ENCODE measurements around the gene TTC21B. TPM values are rescaled to one million over a fixed set of nuclear protein-coding genes. Genes with fewer than 3 reads are reported as not detected.

Gene TTC21B
- total RNA-seq (2013), result 14.1 TPM
- 1 to 10 TPM; 3.1 to 6.7 (median 3.8) TPM for polyA plus RNA-seq
- 5.0 and 7.9 TPM in 2 replicates for polyA minus RNA-seq
- total RNA-seq, result 12.0 to 56.6 (median 34.9) reads per million in 11 experiments

- H3K4me3 Mint-ChIP-seq, result no peak within 1 kb of the TSS
These were observed at the start of gene TTC21B for GRCh38 chr2:165953655-165954606. TTC21B (minus strand) TSS chr2:165953776; CDS start chr2:165953705, 71 bp downstream.

GRCh38 chr2:166000401-166000800 lies 46.8 kb upstream of the TTC21B start:
- no CpG with 5 or more reads among the region's 2 CpGs for WGBS (ENCODE audit: insufficient coverage)

More at GRCh38 chr2:165953655-165954606, at the start of gene TTC21B:
- peaks cover 11% of the 10 kb centered on the region for H3K4me1 Mint-ChIP-seq
- intact Hi-C loops (cut with micrococcal nuclease), result loop anchor here (2.0 to 10.0 kb wide), 2 partner anchors 151 to 175 kb away; partner anchors contain the start of gene SCN1A (in 1 of the 2)
- peaks cover 0 to 2% of the 10 kb centered on the region in 2 donors for H3K9me3 ChIP-seq (replicated peaks in 1 of 2; ENCODE audit: control insufficient read depth in 1 of 2, insufficient read depth in 1 of 2, low read length in 2 of 2)
- no peak within 1 kb of the TSS for H3K27ac Mint-ChIP-seq
- peak; percentile 83 to 89 (median 84) for DNase-seq
- H3K4me3 ChIP-seq (replicated peaks in 1 of 3; ENCODE audit: low read depth in 2 of 3, low read length in 3 of 3), result peak within 1 kb of the TSS; percentile 73 to 85 (median 76)
- peak within 1 kb of the TSS; percentile 94 for H2AFZ ChIP-seq (ENCODE audit: insufficient read depth, low read depth, low read length, poor library complexity, severe bottlenecking)
- peaks cover 0 to 5% (median 2%) of the 10 kb centered on the region in 3 donors for H3K27me3 Mint-ChIP-seq (ENCODE audit: low read depth in 3 of 3)
- H3K27me3 ChIP-seq (ENCODE audit: control insufficient read depth in 2 of 2, insufficient read depth in 2 of 2, low read length in 2 of 2), result no peaks in the 10 kb centered on the region
- H3K27ac ChIP-seq (ENCODE audit: low read depth in 1 of 2, low read length in 2 of 2), result peak within 1 kb of the TSS; percentile 75 to 83
- peaks cover 0 to 6% of the 10 kb centered on the region in 2 donors for H3K36me3 ChIP-seq (replicated peaks in 1 of 2; ENCODE audit: control insufficient read depth in 1 of 2, insufficient read depth in 2 of 2, low read length in 2 of 2)
- peaks cover 0 to 5% of the 10 kb centered on the region in 2 donors for H3K36me3 Mint-ChIP-seq
- peak within 1 kb of the TSS; percentile 74 for H3K9ac ChIP-seq (ENCODE audit: insufficient read depth, low read length, poor library complexity, severe bottlenecking)
- WGBS (ENCODE audit: insufficient coverage), result under 1% methylated on average over 49 of the region's 55 CpGs
- peak within 1 kb of the TSS; percentile 89 for H3K4me2 ChIP-seq (replicated peaks; ENCODE audit: extremely low read depth, low read length, poor library complexity, severe bottlenecking)
- no peaks in the 10 kb centered on the region for H4K20me1 ChIP-seq (ENCODE audit: insufficient read depth, low read length)
- H3K4me1 ChIP-seq (ENCODE audit: control insufficient read depth in 1 of 2, insufficient read depth in 2 of 2, low read length in 2 of 2), result peaks cover 20 to 28% of the 10 kb centered on the region in 2 donors
- peaks cover 24% of the 10 kb centered on the region for H3K79me2 ChIP-seq (ENCODE audit: insufficient read depth, low read length)
- TF ChIP-seq, protein P1, sequence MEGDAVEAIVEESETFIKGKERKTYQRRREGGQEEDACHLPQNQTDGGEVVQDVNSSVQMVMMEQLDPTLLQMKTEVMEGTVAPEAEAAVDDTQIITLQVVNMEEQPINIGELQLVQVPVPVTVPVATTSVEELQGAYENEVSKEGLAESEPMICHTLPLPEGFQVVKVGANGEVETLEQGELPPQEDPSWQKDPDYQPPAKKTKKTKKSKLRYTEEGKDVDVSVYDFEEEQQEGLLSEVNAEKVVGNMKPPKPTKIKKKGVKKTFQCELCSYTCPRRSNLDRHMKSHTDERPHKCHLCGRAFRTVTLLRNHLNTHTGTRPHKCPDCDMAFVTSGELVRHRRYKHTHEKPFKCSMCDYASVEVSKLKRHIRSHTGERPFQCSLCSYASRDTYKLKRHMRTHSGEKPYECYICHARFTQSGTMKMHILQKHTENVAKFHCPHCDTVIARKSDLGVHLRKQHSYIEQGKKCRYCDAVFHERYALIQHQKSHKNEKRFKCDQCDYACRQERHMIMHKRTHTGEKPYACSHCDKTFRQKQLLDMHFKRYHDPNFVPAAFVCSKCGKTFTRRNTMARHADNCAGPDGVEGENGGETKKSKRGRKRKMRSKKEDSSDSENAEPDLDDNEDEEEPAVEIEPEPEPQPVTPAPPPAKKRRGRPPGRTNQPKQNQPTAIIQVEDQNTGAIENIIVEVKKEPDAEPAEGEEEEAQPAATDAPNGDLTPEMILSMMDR (IDR thresholded peaks at IDR 0.05), result peak; percentile 94
- H3K9me3 Mint-ChIP-seq, result peaks cover 0 to 3% (median 0%) of the 10 kb centered on the region in 7 donors

More at GRCh38 chr2:166000401-166000800, 46.8 kb upstream of the TTC21B start:
- Histone ChIP-seq H4K20me1 (ENCODE audit: insufficient read depth, low read length) (no peaks in the 10 kb centered on the region), H2AFZ (ENCODE audit: insufficient read depth, low read depth, low read length, poor library complexity, severe bottlenecking) (no peak overlapping the region), H3K9me3 (replicated peaks in 1 of 2; ENCODE audit: control insufficient read depth in 1 of 2, insufficient read depth in 1 of 2, low read length in 2 of 2) (no peaks in the 10 kb centered on the region), H3K27ac (ENCODE audit: low read depth in 1 of 2, low read length in 2 of 2) (no peak overlapping the region), H3K79me2 (ENCODE audit: insufficient read depth, low read length) (no peaks in the 10 kb centered on the region), H3K9ac (ENCODE audit: insufficient read depth, low read length, poor library complexity, severe bottlenecking) (no peak overlapping the region), H3K4me1 (ENCODE audit: control insufficient read depth in 1 of 2, insufficient read depth in 2 of 2, low read length in 2 of 2) (no peaks in the 10 kb centered on the region), H3K27me3 (ENCODE audit: control insufficient read depth in 2 of 2, insufficient read depth in 2 of 2, low read length in 2 of 2) (no peaks in the 10 kb centered on the region), H3K4me2 (replicated peaks; ENCODE audit: extremely low read depth, low read length, poor library complexity, severe bottlenecking) (no peak overlapping the region), H3K4me3 (replicated peaks in 1 of 3; ENCODE audit: low read depth in 2 of 3, low read length in 3 of 3) (no peak overlapping the region), H3K36me3 (replicated peaks in 1 of 2; ENCODE audit: control insufficient read depth in 1 of 2, insufficient read depth in 2 of 2, low read length in 2 of 2) (no peaks in the 10 kb centered on the region)
- H3K36me3 Mint-ChIP-seq, result no peaks in the 10 kb centered on the region
- TF ChIP-seq, protein P1 (IDR thresholded peaks at IDR 0.05), result no peak
- H3K27me3 Mint-ChIP-seq (ENCODE audit: low read depth in 3 of 3), result no peaks in the 10 kb centered on the region
- intact Hi-C loops (cut with micrococcal nuclease), result no loop called here
- no peaks in the 10 kb centered on the region for H3K4me1 Mint-ChIP-seq
- no peak for DNase-seq
- no peak overlapping the region for H3K4me3 Mint-ChIP-seq
- peaks cover 0 to 3% (median 0%) of the 10 kb centered on the region in 7 donors for H3K9me3 Mint-ChIP-seq
- H3K27ac Mint-ChIP-seq, result no peak overlapping the region
